Lung (tissue), 12 donors: ENCODE results near the gene KCNIP4. TPM values are rescaled to one million over a fixed set of nuclear protein-coding genes. Genes with fewer than 3 reads are reported as not detected.
A peak's percentile ranks its signal among the peaks of the same experiment; 100 is the strongest.

ENCODE experiments used
- ATAC-seq: fragments of 200-7000 bp; cut with Tn5 transposase; one replicate; pipeline ENCODE4 v1.9.1; 2020; ENCODE audit warnings: moderate number of reproducible peaks; ENCODE audit not compliant: insufficient read depth, low FRiP score
- DNase-seq, 3 donors: peaks; one replicate each; pipeline ENCODE4 v3.0.0-alpha.2; 2013 to 2017
- H3K27ac ChIP-seq, 2 donors: one replicate each; pipeline ENCODE4 v1.5.1; 2013; ENCODE audit warnings: mild to moderate bottlenecking in 2 of 2, moderate library complexity in 2 of 2, control low read depth in 1 of 2, inconsistent platforms in 1 of 2, low read depth in 1 of 2, low read length in 1 of 2
- H3K27me3 ChIP-seq, 3 donors: one replicate each; pipeline ENCODE4 v1.5.1; 2013; ENCODE audit warnings: low read length in 2 of 3; ENCODE audit not compliant: control insufficient read depth in 3 of 3, insufficient read depth in 3 of 3
- H3K36me3 ChIP-seq, 4 donors: one replicate each; pipeline ENCODE4 v1.5.1; 2013; ENCODE audit warnings: low read length in 4 of 4, mild to moderate bottlenecking in 1 of 4, moderate library complexity in 1 of 4; ENCODE audit not compliant: control insufficient read depth in 4 of 4, insufficient read depth in 4 of 4
- H3K4me1 ChIP-seq, 5 donors: one replicate each; pipeline ENCODE4 v1.5.1; 2013; ENCODE audit warnings: low read length in 5 of 5, mild to moderate bottlenecking in 2 of 5, moderate library complexity in 1 of 5; ENCODE audit not compliant: control insufficient read depth in 5 of 5, insufficient read depth in 5 of 5
- H3K4me3 ChIP-seq: one replicate; pipeline ENCODE4 v1.5.1; 2013; ENCODE audit warnings: mild to moderate bottlenecking, control low read depth, moderate library complexity
- H3K9ac ChIP-seq, 2 donors: one replicate each; pipeline ENCODE4 v1.5.1; 2013; ENCODE audit warnings: low read length in 2 of 2, control low read depth in 1 of 2; ENCODE audit not compliant: insufficient read depth in 1 of 2
- H3K9me3 ChIP-seq, 4 donors: one replicate each; pipeline ENCODE4 v1.5.1; 2013; ENCODE audit warnings: low read length in 3 of 4, mild to moderate bottlenecking in 1 of 4, moderate library complexity in 1 of 4; ENCODE audit not compliant: control insufficient read depth in 4 of 4, insufficient read depth in 3 of 4
- WGBS, 2 donors: extraction: QIAGEN DNeasy Blood & Tissue Kit; methylation state at CpG; one replicate each; pipeline ENCODE4 v1.1.7; 2013; 5-methylcytosine and 5-hydroxymethylcytosine counted together
- polyA plus RNA-seq, 2 donors: library from polyadenylated mRNA; stranded (reverse); fragments of 200-250 nt; gene quantifications; one replicate each; pipeline ENCODE4 v1.2.1, GENCODE V29; 2013
- total RNA-seq, 2 donors: library from RNA; depleted of rRNA in 1 of 2; stranded (reverse); fragments of >200 nt in 1 of 2; gene quantifications; one replicate each; pipeline ENCODE4 v1.2.1, GENCODE V29; 2014 to 2021
- TF ChIP-seq, protein P1 (sequence below): IDR thresholded peaks from 2 replicates; pipeline ENCODE4 v1.5.1; 2012; ENCODE audit warnings: mild to moderate bottlenecking; ENCODE audit errors: control extremely low read depth, extremely low read depth
- donor health status: control.
- donor health status: control.
- donor health status: Bipolar disorder and iron deficiency.
- donor health status: healthy.
- donor health status: DM: yes; HTN: yes; CAD: no.

The KCNIP4 gene
- total and polyA plus RNA-seq, 4 donors = 0.11 TPM; not detected in 3

DNA sequence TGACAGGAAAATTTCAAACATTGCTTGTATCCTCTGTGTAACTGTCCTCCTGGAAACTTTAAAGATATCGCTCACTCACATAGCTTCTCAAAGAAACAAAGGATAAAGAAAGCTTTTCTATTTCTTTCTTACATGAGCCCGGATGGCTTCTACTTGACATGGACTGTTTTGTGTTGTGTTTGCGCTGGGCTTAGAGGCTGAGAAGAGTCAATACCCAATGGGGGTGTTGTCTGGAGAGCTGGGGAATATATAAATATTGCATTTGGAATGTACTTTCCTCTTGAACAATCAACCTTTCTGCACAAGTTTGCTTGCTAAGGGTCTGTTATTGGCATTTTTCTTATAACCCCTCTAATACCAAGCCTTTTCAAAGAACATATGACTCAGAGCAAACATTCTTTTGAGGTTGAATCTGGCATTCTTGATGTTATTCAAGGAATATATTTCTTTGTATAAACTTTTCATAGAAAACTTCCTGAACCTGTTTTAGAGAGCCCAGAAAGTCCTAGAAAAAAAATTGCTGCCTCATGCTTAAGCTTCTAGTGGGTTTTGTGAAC lies 916.4 kb downstream of the KCNIP4 start:
- Histone ChIP-seq H3K9ac (no peak overlapping the region), H3K9me3 (no peaks in the 10 kb centered on the region), H3K27me3 (no peaks in the 10 kb centered on the region), H3K4me3 (no peak overlapping the region), H3K36me3 (no peaks in the 10 kb centered on the region), H3K27ac (no peak overlapping the region), H3K4me1 (no peaks in the 10 kb centered on the region)
- ATAC-seq (no peak), DNase-seq (peak in 2 of 3 donors; percentile 38 to 41)
- TF ChIP-seq, protein P1, sequence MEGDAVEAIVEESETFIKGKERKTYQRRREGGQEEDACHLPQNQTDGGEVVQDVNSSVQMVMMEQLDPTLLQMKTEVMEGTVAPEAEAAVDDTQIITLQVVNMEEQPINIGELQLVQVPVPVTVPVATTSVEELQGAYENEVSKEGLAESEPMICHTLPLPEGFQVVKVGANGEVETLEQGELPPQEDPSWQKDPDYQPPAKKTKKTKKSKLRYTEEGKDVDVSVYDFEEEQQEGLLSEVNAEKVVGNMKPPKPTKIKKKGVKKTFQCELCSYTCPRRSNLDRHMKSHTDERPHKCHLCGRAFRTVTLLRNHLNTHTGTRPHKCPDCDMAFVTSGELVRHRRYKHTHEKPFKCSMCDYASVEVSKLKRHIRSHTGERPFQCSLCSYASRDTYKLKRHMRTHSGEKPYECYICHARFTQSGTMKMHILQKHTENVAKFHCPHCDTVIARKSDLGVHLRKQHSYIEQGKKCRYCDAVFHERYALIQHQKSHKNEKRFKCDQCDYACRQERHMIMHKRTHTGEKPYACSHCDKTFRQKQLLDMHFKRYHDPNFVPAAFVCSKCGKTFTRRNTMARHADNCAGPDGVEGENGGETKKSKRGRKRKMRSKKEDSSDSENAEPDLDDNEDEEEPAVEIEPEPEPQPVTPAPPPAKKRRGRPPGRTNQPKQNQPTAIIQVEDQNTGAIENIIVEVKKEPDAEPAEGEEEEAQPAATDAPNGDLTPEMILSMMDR = no peak
- 84 to 89% methylated on average over 3 of the region's 3 CpGs for WGBS, 2 donors

DNA sequence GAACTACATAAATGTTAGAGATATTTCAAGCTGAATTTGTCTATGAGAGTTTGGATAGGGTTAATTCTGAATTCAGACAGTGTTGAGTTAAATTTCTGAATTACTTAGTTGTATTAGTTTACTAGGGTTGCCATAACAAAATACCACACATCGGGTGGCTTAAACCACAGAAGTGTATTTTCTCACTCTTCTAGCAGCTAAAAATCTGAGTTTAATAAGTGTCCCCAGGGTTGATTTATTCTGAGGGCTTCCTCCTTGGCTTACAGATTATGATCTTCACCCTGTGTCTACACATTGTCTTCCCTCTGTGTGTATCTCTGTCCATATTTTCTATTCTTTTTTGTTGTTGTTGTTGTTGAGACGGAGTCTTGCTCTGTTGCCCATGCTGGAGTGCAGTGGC lies 929.8 kb downstream of the KCNIP4 start:
- no peaks in the 10 kb centered on the region for H3K4me1 ChIP-seq
- ATAC-seq (no peak), DNase-seq (no peak)
- TF ChIP-seq, protein P1 = no peak
- H3K27me3 ChIP-seq = no peaks in the 10 kb centered on the region
- no peaks in the 10 kb centered on the region for H3K36me3 ChIP-seq
- H3K9me3 ChIP-seq = no peaks in the 10 kb centered on the region
- H3K9ac ChIP-seq = no peak overlapping the region
- H3K27ac ChIP-seq = no peak overlapping the region
- WGBS, 2 donors = 74 to 79% methylated on average over 2 of the region's 2 CpGs
- no peak overlapping the region for H3K4me3 ChIP-seq

DNA sequence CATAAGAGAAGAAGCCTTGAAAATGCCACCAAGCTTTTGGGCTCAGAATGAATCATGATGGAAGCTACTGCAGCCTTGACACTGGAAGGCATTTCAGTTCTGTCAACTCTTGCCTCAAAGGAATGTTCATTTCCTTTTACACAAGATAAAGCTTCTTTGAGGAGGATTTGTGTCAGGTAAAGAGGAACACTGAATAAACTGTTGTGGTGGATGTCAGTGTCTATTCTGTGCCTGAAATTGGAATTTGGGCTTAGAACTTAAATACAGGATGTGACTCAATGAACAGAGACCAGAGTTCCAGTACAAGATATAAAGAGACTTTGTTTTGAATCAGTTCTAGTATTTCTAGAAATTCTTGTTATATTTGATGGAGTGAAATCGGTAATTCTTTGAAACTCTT lies 935.1 kb downstream of the KCNIP4 start:
- DNase-seq (no peak), ATAC-seq (no peak)
- TF ChIP-seq, protein P1 = no peak
- WGBS, 2 donors = 92 to 93% methylated on average over 1 of the region's 1 CpG
- no peaks in the 10 kb centered on the region for H3K27me3 ChIP-seq
- no peaks in the 10 kb centered on the region for H3K4me1 ChIP-seq
- H3K9me3 ChIP-seq = no peaks in the 10 kb centered on the region
- no peak overlapping the region for H3K4me3 ChIP-seq
- H3K9ac ChIP-seq = no peak overlapping the region
- H3K27ac ChIP-seq = no peak overlapping the region
- H3K36me3 ChIP-seq = no peaks in the 10 kb centered on the region

DNA sequence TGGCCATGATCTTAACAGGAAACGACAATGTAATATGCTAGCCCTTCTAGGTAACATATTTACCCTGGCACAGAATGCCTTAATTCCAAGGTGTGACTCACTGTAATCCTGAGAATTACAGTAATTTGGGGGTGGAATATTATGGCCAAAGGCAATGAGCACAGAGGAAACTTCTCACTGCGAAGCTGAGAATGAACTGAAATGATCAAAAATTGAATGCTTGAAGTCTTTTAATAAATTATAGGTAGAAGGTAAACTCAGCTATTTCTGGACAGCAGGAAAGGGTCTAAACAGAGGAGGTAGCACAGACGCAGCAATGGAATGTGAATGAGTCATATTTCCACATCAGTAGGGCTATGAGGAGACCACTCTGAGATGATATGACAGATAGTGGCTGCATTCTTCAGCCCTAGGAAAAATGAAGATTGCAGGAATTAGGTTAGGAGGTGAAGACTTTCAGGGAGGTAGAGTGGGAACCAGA lies 935.7 kb downstream of the KCNIP4 start:
- Histone ChIP-seq H3K4me1 (no peaks in the 10 kb centered on the region), H3K27ac (no peak overlapping the region), H3K9ac (no peak overlapping the region), H3K27me3 (no peaks in the 10 kb centered on the region), H3K9me3 (no peaks in the 10 kb centered on the region), H3K4me3 (no peak overlapping the region), H3K36me3 (no peaks in the 10 kb centered on the region)
- WGBS, 2 donors = 64 to 84% methylated on average over 3 of the region's 3 CpGs
- no peak for DNase-seq
- TF ChIP-seq, protein P1 = no peak
- ATAC-seq = no peak
